ENCODE data around the gene DOLK. TPM values are rescaled to one million over a fixed set of nuclear protein-coding genes. Genes with fewer than 3 reads are reported as not detected.

DOLK gene
- total and polyA plus RNA-seq, 2 of the 4 experiments (the other 2 are of a cell fraction), result 23.2 to 30.8 TPM

GRCh38 chr9:128898382-128898781 lies 49.0 kb downstream of the DOLK start:
- Histone ChIP-seq H4K20me1 (ENCODE audit: insufficient read depth, low read length) (peaks cover 16% of the 10 kb centered on the region), H3K56ac (ENCODE audit: extremely low read depth, insufficient read depth, low read length) (no peak overlapping the region), H2BK15ac (ENCODE audit: low read depth, low read length) (no peak overlapping the region), H2AK9ac (replicated peaks; ENCODE audit: low read depth, low read length, poor library complexity) (peak overlapping the region; percentile 33), H3K9ac (ENCODE audit: low read depth, low read length) (no peak overlapping the region), H3K4me3 (ENCODE audit: insufficient read depth, low read depth, low read length) (no peak overlapping the region), H2BK120ac (ENCODE audit: low read depth, low read length) (no peak overlapping the region), H2BK20ac (ENCODE audit: low read depth, low read length) (no peak overlapping the region), H3K27me3 (ENCODE audit: control insufficient read depth, insufficient read depth, low read length) (no peaks in the 10 kb centered on the region), H2BK5ac (ENCODE audit: low read depth, low read length, poor library complexity, severe bottlenecking) (no peak overlapping the region), H3K4ac (ENCODE audit: low read depth, low read length) (no peak overlapping the region), H3K79me1 (ENCODE audit: low read depth in 1 of 2, low read length in 2 of 2) (peaks cover 23 to 74% of the 10 kb centered on the region in 2 experiments), H3K14ac (replicated peaks; ENCODE audit: low read depth, low read length) (no peak overlapping the region), H4K5ac (ENCODE audit: low read depth, low read length) (no peak overlapping the region), H2AFZ (replicated peaks; ENCODE audit: low read length, poor library complexity) (no peak overlapping the region), H3K23ac (ENCODE audit: low read depth, low read length) (no peak overlapping the region), H3K4me1 (ENCODE audit: control insufficient read depth, insufficient read depth, low read length) (peaks cover 8% of the 10 kb centered on the region), H4K91ac (ENCODE audit: insufficient read depth, low read depth, low read length) (no peak overlapping the region), H2AK5ac (ENCODE audit: low read depth, low read length) (no peak overlapping the region), H3K9me1 (ENCODE audit: insufficient read depth, low read length) (peaks cover 19% of the 10 kb centered on the region), H3K27ac (ENCODE audit: insufficient read depth, low read length) (no peak overlapping the region), H3K18ac (ENCODE audit: low read depth, low read length) (no peak overlapping the region), H3K9me3 (ENCODE audit: control insufficient read depth, insufficient read depth, low read length) (no peaks in the 10 kb centered on the region), H3K36me3 (ENCODE audit: control insufficient read depth, insufficient read depth, low read length) (peaks cover 27% of the 10 kb centered on the region), H4K8ac (ENCODE audit: low read depth in 2 of 2, low read length in 2 of 2) (no peak overlapping the region), H3K4me2 (ENCODE audit: low read depth, low read length) (no peak overlapping the region)
- DNase-seq (no peak), ATAC-seq (ENCODE audit: low read depth) (no peak)
- ChIA-PET POLR2A (ENCODE audit: unreplicated experiment) (no interaction called here), CTCF (no interaction called here)
- 97% methylated on average over 3 of the region's 5 CpGs; no CpG with 5 or more reads in 1 of the 2 experiments for WGBS, 2 experiments (ENCODE audit: extremely low coverage in 2 of 2, insufficient read length in 1 of 2)
- intact Hi-C loops (cut with micrococcal nuclease), result no loop called here
- in situ Hi-C loops (cut with MboI; ENCODE audit: low sequenced_read_pairs), result no loop called here
- no peak for TF ChIP-seq CTCF (conservative IDR thresholded peaks at IDR 0.05; ENCODE audit: low read depth, low read length)
- no TSS peak for BruUV-seq (replicated peaks)
- dilution Hi-C loops (cut with HindIII; ENCODE audit: low sequenced_read_pairs, unreplicated experiment), result no loop called here

Measured in IMR-90 (cell line).